Mesenchymal stem cell (in vitro differentiated cells and primary cell): Measurements from ENCODE around the gene RCAN1.

Source experiments
- DNase-seq: peaks from one replicate; pipeline ENCODE4 v3.0.0-alpha.2; 2013
- H2AFZ ChIP-seq: one replicate; pipeline ENCODE4 v1.6.1; 2013; ENCODE audit warnings: low read depth, mild to moderate bottlenecking, control low read depth, inconsistent platforms, low read length, moderate library complexity
- H2AK5ac ChIP-seq: 2 replicates; pipeline ENCODE4 v1.6.1; 2013; ENCODE audit warnings: low read length, moderate library complexity, mild to moderate bottlenecking, inconsistent platforms; ENCODE audit not compliant: severe bottlenecking
- H2BK120ac ChIP-seq: one replicate; pipeline ENCODE4 v1.6.1; 2013; ENCODE audit warnings: low read depth, mild to moderate bottlenecking, inconsistent platforms, low read length, moderate library complexity
- H2BK12ac ChIP-seq, 2 experiments: one replicate each; pipeline ENCODE4 v1.6.1; 2013; ENCODE audit warnings: inconsistent platforms in 2 of 2, low read length in 2 of 2, mild to moderate bottlenecking in 2 of 2, moderate library complexity in 2 of 2, control low read depth in 1 of 2
- H2BK15ac ChIP-seq: one replicate; pipeline ENCODE4 v1.6.1; 2013; ENCODE audit warnings: mild to moderate bottlenecking, low read depth, inconsistent platforms; ENCODE audit not compliant: poor library complexity, severe bottlenecking
- H2BK5ac ChIP-seq: 2 replicates; pipeline ENCODE4 v1.6.1; 2013; ENCODE audit warnings: low read depth, mild to moderate bottlenecking, low read length, control low read depth, inconsistent platforms; ENCODE audit not compliant: poor library complexity, severe bottlenecking
- H3K14ac ChIP-seq, 2 experiments: one replicate each; pipeline ENCODE4 v1.6.1; 2013; ENCODE audit warnings: inconsistent platforms in 2 of 2, low read length in 2 of 2, control low read depth in 1 of 2, mild to moderate bottlenecking in 1 of 2, moderate library complexity in 1 of 2
- H3K18ac ChIP-seq, 2 experiments: one replicate each; pipeline ENCODE4 v1.6.1; 2013; ENCODE audit warnings: inconsistent platforms in 2 of 2, low read length in 2 of 2, control low read depth in 1 of 2, low read depth in 1 of 2, mild to moderate bottlenecking in 1 of 2
- H3K23ac ChIP-seq, 2 experiments: one replicate each; pipeline ENCODE4 v1.6.1; 2013; ENCODE audit warnings: inconsistent platforms in 2 of 2, low read length in 2 of 2, mild to moderate bottlenecking in 2 of 2, moderate library complexity in 2 of 2, control low read depth in 1 of 2
- H3K27ac ChIP-seq: 2 replicates; pipeline ENCODE4 v1.5.1; 2013; ENCODE audit warnings: mild to moderate bottlenecking, moderate library complexity, low read length, control low read depth, inconsistent platforms; ENCODE audit not compliant: poor library complexity, severe bottlenecking
- H3K27me3 ChIP-seq, 2 experiments: 2 replicates each; pipeline versions ENCODE4 v1.6.1 to v1.7.0; 2013; ENCODE audit warnings: low read length in 2 of 2, mild to moderate bottlenecking in 2 of 2, moderate library complexity in 2 of 2, control low read depth in 1 of 2, inconsistent platforms in 1 of 2; ENCODE audit not compliant: control insufficient read depth in 1 of 2, insufficient read depth in 1 of 2
- H3K36me3 ChIP-seq, 2 experiments: 2 replicates each; pipeline versions ENCODE4 v1.6.1 to v1.7.0; 2013; ENCODE audit warnings: low read length in 2 of 2, control low read depth in 1 of 2, inconsistent platforms in 1 of 2, low read depth in 1 of 2, mild to moderate bottlenecking in 1 of 2; ENCODE audit not compliant: insufficient read depth in 2 of 2, control insufficient read depth in 1 of 2
- H3K4ac ChIP-seq, 2 experiments: one replicate each; pipeline ENCODE4 v1.6.1; 2013; ENCODE audit warnings: inconsistent platforms in 2 of 2, low read length in 2 of 2, mild to moderate bottlenecking in 2 of 2, moderate library complexity in 2 of 2, control low read depth in 1 of 2, low read depth in 1 of 2
- H3K4me1 ChIP-seq: 2 replicates; pipeline ENCODE4 v1.6.1; 2013; ENCODE audit warnings: low read depth, low read length, control low read depth; ENCODE audit not compliant: control insufficient read depth, insufficient read depth
- H3K4me2 ChIP-seq: 2 replicates; pipeline ENCODE4 v1.6.1; 2013; ENCODE audit warnings: low read length, mild to moderate bottlenecking, inconsistent platforms; ENCODE audit not compliant: poor library complexity, severe bottlenecking
- H3K4me3 ChIP-seq, 2 experiments: 2 replicates each; pipeline versions ENCODE4 v1.5.1 to v1.7.0; 2013; ENCODE audit warnings: low read length in 2 of 2, mild to moderate bottlenecking in 2 of 2, control low read depth in 1 of 2, low read depth in 1 of 2; ENCODE audit not compliant: insufficient read depth in 1 of 2
- H3K79me1 ChIP-seq: replicated peaks from 2 replicates; pipeline ENCODE4 v1.6.1; 2013; ENCODE audit warnings: mild to moderate bottlenecking, control low read depth, low read length, inconsistent platforms; ENCODE audit not compliant: poor library complexity, severe bottlenecking
- H3K9ac ChIP-seq: 2 replicates; pipeline ENCODE4 v1.7.0; 2013; ENCODE audit warnings: mild to moderate bottlenecking, low read length, moderate library complexity
- H3K9me3 ChIP-seq: 2 replicates; pipeline ENCODE4 v1.7.0; 2013; ENCODE audit warnings: mild to moderate bottlenecking, low read length; ENCODE audit not compliant: control insufficient read depth
- H4K8ac ChIP-seq: one replicate; pipeline ENCODE4 v1.6.1; 2013; ENCODE audit warnings: inconsistent platforms, mild to moderate bottlenecking, low read length, moderate library complexity
- H4K91ac ChIP-seq: one replicate; pipeline ENCODE4 v1.6.1; 2013; ENCODE audit warnings: mild to moderate bottlenecking, low read length, inconsistent platforms
- WGBS: methylation state at CpG from one replicate; pipeline ENCODE4 v1.1.7; 2013; ENCODE audit warnings: mixed read lengths; 5-methylcytosine and 5-hydroxymethylcytosine counted together

The RCAN1 gene

DNA sequence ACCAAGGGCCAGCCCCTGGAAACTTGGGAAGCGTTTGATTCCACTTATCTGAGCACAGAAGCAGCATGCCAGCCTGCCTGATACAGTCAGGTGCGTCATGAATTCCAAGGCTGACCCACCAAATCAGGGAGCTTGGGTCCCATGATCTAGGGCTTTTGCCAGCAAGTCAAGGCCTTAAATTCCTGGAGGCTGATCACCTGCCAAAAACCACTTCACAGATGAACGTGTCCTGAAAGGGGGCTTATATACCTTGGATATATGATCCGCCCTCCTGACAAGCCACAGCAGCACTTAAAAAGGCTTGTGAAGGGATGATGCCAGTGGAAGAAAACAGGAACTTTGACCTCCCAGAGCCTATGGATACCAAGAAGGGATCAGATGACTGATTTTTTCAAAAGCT, 29.9 kb upstream of the RCAN1 start:
- DNase-seq = no peak
- Histone ChIP-seq H3K23ac (no peak overlapping the region), H2BK12ac (no peak overlapping the region), H3K4me3 (no peak overlapping the region), H3K4me2 (no peak overlapping the region), H3K14ac (no peak overlapping the region), H2AFZ (no peak overlapping the region), H2BK120ac (no peak overlapping the region), H2AK5ac (no peak overlapping the region), H2BK5ac (no peak overlapping the region), H3K27ac (no peak overlapping the region), H3K4ac (no peak overlapping the region), H3K18ac (no peak overlapping the region), H4K91ac (no peak overlapping the region), H3K27me3 (peaks cover 16 to 35% of the 10 kb centered on the region in 2 experiments), H3K4me1 (peaks cover 1% of the 10 kb centered on the region), H3K9me3 (no peaks in the 10 kb centered on the region), H4K8ac (no peak overlapping the region), H3K79me1 (no peaks in the 10 kb centered on the region), H2BK15ac (no peak overlapping the region), H3K36me3 (no peaks in the 10 kb centered on the region), H3K9ac (no peak overlapping the region)
- 89% methylated on average over 4 of the region's 4 CpGs for WGBS

- Histone ChIP-seq H3K36me3 (no peaks in the 10 kb centered on the region), H2AFZ (no peak overlapping the region), H3K79me1 (no peaks in the 10 kb centered on the region), H3K4ac (no peak overlapping the region), H3K4me1 (peaks cover 1% of the 10 kb centered on the region), H2AK5ac (no peak overlapping the region), H3K4me2 (no peak overlapping the region), H2BK120ac (no peak overlapping the region), H3K9ac (no peak overlapping the region), H3K27me3 (peaks cover 6 to 11% of the 10 kb centered on the region in 2 experiments), H2BK15ac (no peak overlapping the region), H3K18ac (no peak overlapping the region), H3K14ac (peak overlapping the region in 1 of 2 experiments; percentile 61), H3K4me3 (no peak overlapping the region), H3K23ac (no peak overlapping the region), H4K91ac (no peak overlapping the region), H2BK5ac (no peak overlapping the region), H4K8ac (no peak overlapping the region), H2BK12ac (no peak overlapping the region), H3K9me3 (no peaks in the 10 kb centered on the region), H3K27ac (no peak overlapping the region)
- WGBS = 66% methylated on average over 7 of the region's 7 CpGs
- peak; percentile 55 for DNase-seq
These were observed 27.5 kb upstream of the RCAN1 start for GRCh38 chr21:34642211-34643075.

GRCh38 chr21:34640858-34641257, 25.9 kb upstream of the RCAN1 start:
- H3K9me3 ChIP-seq = no peaks in the 10 kb centered on the region
- no peak overlapping the region for H4K8ac ChIP-seq
- no peak overlapping the region for H3K23ac ChIP-seq
- no peaks in the 10 kb centered on the region for H3K79me1 ChIP-seq
- no peak overlapping the region for H2BK5ac ChIP-seq
- no peak overlapping the region for H2BK12ac ChIP-seq
- peak; percentile 83 for DNase-seq
- peak overlapping the region in 1 of 2 experiments; percentile 46 for H3K4me3 ChIP-seq
- no peak overlapping the region for H4K91ac ChIP-seq
- H3K27ac ChIP-seq = no peak overlapping the region
- no peak overlapping the region for H3K14ac ChIP-seq
- peak overlapping the region; percentile 15 for H3K9ac ChIP-seq
- no peak overlapping the region for H3K4ac ChIP-seq
- H3K27me3 ChIP-seq = peaks cover 7 to 10% of the 10 kb centered on the region in 2 experiments
- H3K36me3 ChIP-seq = no peaks in the 10 kb centered on the region
- no peak overlapping the region for H2AK5ac ChIP-seq
- no peak overlapping the region for H2AFZ ChIP-seq
- no peak overlapping the region for H3K18ac ChIP-seq
- H2BK15ac ChIP-seq = no peak overlapping the region
- H2BK120ac ChIP-seq = no peak overlapping the region
- no peak overlapping the region for H3K4me2 ChIP-seq
- peaks cover 1% of the 10 kb centered on the region for H3K4me1 ChIP-seq
- WGBS = 30% methylated on average over 4 of the region's 4 CpGs

GRCh38 chr21:34639882-34640788, 25.2 kb upstream of the RCAN1 start:
- H3K4ac ChIP-seq = no peak overlapping the region
- 60% methylated on average over 8 of the region's 9 CpGs for WGBS

More at GRCh38 chr21:34639882-34640788, 25.2 kb upstream of the RCAN1 start:
- Histone ChIP-seq H3K23ac (no peak overlapping the region), H4K91ac (no peak overlapping the region), H2AK5ac (no peak overlapping the region), H2BK12ac (peak overlapping the region in 1 of 2 experiments; percentile 29), H3K14ac (no peak overlapping the region), H4K8ac (no peak overlapping the region), H2BK15ac (no peak overlapping the region), H3K36me3 (no peaks in the 10 kb centered on the region), H3K4me2 (no peak overlapping the region), H3K4me1 (peaks cover 1% of the 10 kb centered on the region), H2AFZ (no peak overlapping the region), H3K9ac (peak overlapping the region; percentile 15), H3K27me3 (peaks cover 14 to 15% of the 10 kb centered on the region in 2 experiments), H3K18ac (no peak overlapping the region), H2BK5ac (no peak overlapping the region), H3K9me3 (no peaks in the 10 kb centered on the region), H2BK120ac (no peak overlapping the region), H3K79me1 (no peaks in the 10 kb centered on the region), H3K4me3 (peak overlapping the region in 1 of 2 experiments; percentile 46), H3K27ac (no peak overlapping the region)
- DNase-seq = peak; percentile 35
